ENCODE results near the gene NGF. TPM values are rescaled to one million over a fixed set of nuclear protein-coding genes. Genes with fewer than 3 reads are reported as not detected.

Gene NGF
- total RNA-seq, 3 donors from 2014 or later (not counting 1 experiment from before 2014, with no cell fraction given): not detected

GRCh38 chr1:115257591-115257990 lies 80.5 kb downstream of the NGF start:
- Mint-ChIP-seq H3K27ac (no peak overlapping the region), H3K4me1 (no peaks in the 10 kb centered on the region), H3K27me3 (ENCODE audit: low read depth in 2 of 2) (peaks cover 12 to 24% of the 10 kb centered on the region in 2 donors), H3K4me3 (no peak overlapping the region), H3K36me3 (no peaks in the 10 kb centered on the region), H3K9me3 (peaks cover 0 to 6% of the 10 kb centered on the region in 2 donors)
- DNase-seq: no peak
- no peak for ATAC-seq
- no peaks in the 10 kb centered on the region for H3K36me3 ChIP-seq (ENCODE audit: control insufficient read depth, insufficient read depth, low read length)
- no peaks in the 10 kb centered on the region for H3K27me3 ChIP-seq (ENCODE audit: control insufficient read depth, insufficient read depth, low read length)
- H3K9me3 ChIP-seq (ENCODE audit: control insufficient read depth, insufficient read depth, low read length): peaks cover 4% of the 10 kb centered on the region
- intact Hi-C loops (cut with micrococcal nuclease): no loop called here
- no peak for TF ChIP-seq CTCF (IDR thresholded peaks at IDR 0.05)
- H3K4me1 ChIP-seq (ENCODE audit: control insufficient read depth, insufficient read depth, low read length): no peaks in the 10 kb centered on the region
- H3K4me3 ChIP-seq (ENCODE audit: low read length): no peak overlapping the region
- H3K27ac ChIP-seq (ENCODE audit: low read length): no peak overlapping the region

- no peak for DNase-seq
- Histone ChIP-seq H3K9me3 (ENCODE audit: control insufficient read depth, insufficient read depth, low read length) (peaks cover 4% of the 10 kb centered on the region), H3K27ac (ENCODE audit: low read length) (no peak overlapping the region), H3K4me3 (ENCODE audit: low read length) (no peak overlapping the region), H3K36me3 (ENCODE audit: control insufficient read depth, insufficient read depth, low read length) (no peaks in the 10 kb centered on the region), H3K4me1 (ENCODE audit: control insufficient read depth, insufficient read depth, low read length) (no peaks in the 10 kb centered on the region), H3K27me3 (ENCODE audit: control insufficient read depth, insufficient read depth, low read length) (no peaks in the 10 kb centered on the region)
- no peak for TF ChIP-seq CTCF (IDR thresholded peaks at IDR 0.05)
- Mint-ChIP-seq H3K9me3 (peaks cover 0 to 6% of the 10 kb centered on the region in 2 donors), H3K4me1 (no peaks in the 10 kb centered on the region), H3K4me3 (no peak overlapping the region), H3K27me3 (ENCODE audit: low read depth in 2 of 2) (peaks cover 8 to 24% of the 10 kb centered on the region in 2 donors), H3K27ac (no peak overlapping the region), H3K36me3 (no peaks in the 10 kb centered on the region)
- 100% methylated on average over 1 of the region's 1 CpG for WGBS (ENCODE audit: insufficient coverage)
- ATAC-seq: no peak
- intact Hi-C loops (cut with micrococcal nuclease): no loop called here
These were observed 82.9 kb downstream of the NGF start for GRCh38 chr1:115255154-115255553.

GRCh38 chr1:115252585-115252984 lies 85.5 kb downstream of the NGF start:
- 74% methylated on average over 2 of the region's 3 CpGs for WGBS (ENCODE audit: insufficient coverage)

More at GRCh38 chr1:115252585-115252984, 85.5 kb downstream of the NGF start:
- Mint-ChIP-seq H3K9me3 (peaks cover 2 to 3% of the 10 kb centered on the region in 2 donors), H3K27me3 (ENCODE audit: low read depth in 2 of 2) (peaks cover 5 to 23% of the 10 kb centered on the region in 2 donors), H3K4me1 (no peaks in the 10 kb centered on the region), H3K36me3 (peaks cover 11% of the 10 kb centered on the region), H3K4me3 (no peak overlapping the region), H3K27ac (no peak overlapping the region)
- no peak for TF ChIP-seq CTCF (IDR thresholded peaks at IDR 0.05)
- no peak overlapping the region for H3K4me3 ChIP-seq (ENCODE audit: low read length)
- H3K36me3 ChIP-seq (ENCODE audit: control insufficient read depth, insufficient read depth, low read length): no peaks in the 10 kb centered on the region
- H3K9me3 ChIP-seq (ENCODE audit: control insufficient read depth, insufficient read depth, low read length): no peaks in the 10 kb centered on the region
- no peaks in the 10 kb centered on the region for H3K27me3 ChIP-seq (ENCODE audit: control insufficient read depth, insufficient read depth, low read length)
- intact Hi-C loops (cut with micrococcal nuclease): no loop called here
- H3K4me1 ChIP-seq (ENCODE audit: control insufficient read depth, insufficient read depth, low read length): no peaks in the 10 kb centered on the region
- no peak overlapping the region for H3K27ac ChIP-seq (ENCODE audit: low read length)
- ATAC-seq: no peak
- no peak for DNase-seq
